ENCODE data around the gene SMIM7.
A peak's percentile ranks its signal among the peaks of the same experiment; 100 is the strongest.

DNA sequence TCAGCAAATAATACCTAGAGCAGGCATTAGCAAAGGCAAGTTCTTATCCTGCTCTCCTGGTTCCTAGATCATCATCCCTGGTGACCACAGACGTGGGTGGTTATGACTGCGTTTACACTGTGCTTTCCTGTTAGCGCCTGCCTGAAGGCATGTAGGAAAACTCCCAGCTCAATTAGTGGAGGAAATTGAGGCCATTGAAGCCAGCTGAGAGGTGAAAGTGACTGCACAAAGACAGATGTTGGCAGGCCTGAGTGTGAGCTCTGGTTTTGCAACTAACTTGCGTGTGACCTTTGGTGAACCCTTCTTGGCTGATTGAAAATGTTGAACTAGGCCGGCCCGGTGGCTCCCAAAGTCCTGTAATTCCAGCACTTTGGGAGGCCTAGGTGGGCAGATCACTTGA is 42.2 kb upstream of the SMIM7 start:
- TF ChIP-seq EZH2 (IDR thresholded peaks at IDR 0.05; ENCODE audit: insufficient read depth, poor library complexity, severe bottlenecking) (no peak), EZH2phosphoT487 (IDR thresholded peaks at IDR 0.05; ENCODE audit: insufficient read depth, low read depth) (peak; percentile 98)

Data from GM23248 (cell line).